Measurements from ENCODE around the gene RASL12. TPM values are rescaled to one million over a fixed set of nuclear protein-coding genes. Genes with fewer than 3 reads are reported as not detected.

The RASL12 gene
- total and polyA plus RNA-seq, 2 of the 8 experiments (the other 6 are each of a cell fraction or from before 2014, with no cell fraction given) = 9.5 to 10.3 TPM

- no peak overlapping the region for H3K9ac ChIP-seq (replicated peaks in 1 of 4; ENCODE audit: extremely low read depth in 1 of 4, low read depth in 3 of 4, low read length in 3 of 4)
- H2BK15ac ChIP-seq (ENCODE audit: low read length) = peak overlapping the region; percentile 20; the same call in 1 of the 2 replicates
- H3K18ac ChIP-seq (ENCODE audit: extremely low read depth, low read length) = no peak overlapping the region
- no peak overlapping the region for H4K91ac ChIP-seq (replicated peaks; ENCODE audit: insufficient read length, low read length)
- peak overlapping the region; percentile 54; the same call in 1 of the 2 replicates for H2AK5ac ChIP-seq (ENCODE audit: low read depth, low read length)
- POLR2A ChIA-PET (ENCODE audit: partially characterized antibody) = interaction anchor here (0.6 to 14.5 kb wide), 7 partner anchors 9 to 186 kb away, joined by 3 to 93 read pairs (median 4); partner anchors contain the start of genes KBTBD13 and RASL12
- H2BK12ac ChIP-seq (ENCODE audit: low read depth, low read length) = peak overlapping the region; percentile 97; the same call in 1 of the 2 replicates
- peaks cover 15 to 32% (median 23%) of the 10 kb centered on the region in 4 experiments for H3K4me1 ChIP-seq (replicated peaks in 1 of 4; ENCODE audit: control insufficient read depth in 3 of 4, insufficient read depth in 4 of 4, low read length in 3 of 4)
- CTCF ChIA-PET (ENCODE audit: partially characterized antibody) = interaction anchor here (0.6 to 32.9 kb wide), 9 partner anchors 10 to 353 kb away, joined by 3 to 1213 read pairs (median 43); partner anchors contain the start of genes KBTBD13, RASL12 and SLC51B
- DNase-seq (ENCODE audit: low read depth in 1 of 2, low spot score in 2 of 2) (no peak), FAIRE-seq (no peak)
- no peak overlapping the region for H4K5ac ChIP-seq (ENCODE audit: insufficient read length, low read depth, low read length)
- H3K79me1 ChIP-seq (ENCODE audit: low read depth, low read length) = no peaks in the 10 kb centered on the region
- H3K23ac ChIP-seq (ENCODE audit: insufficient read length) = no peak overlapping the region
- H2BK20ac ChIP-seq (ENCODE audit: low read length) = 0 out of 2 replicates have a peak overlapping the region, but pooled peaks have one; percentile 24
- no peak overlapping the region for H3K56ac ChIP-seq (replicated peaks; ENCODE audit: insufficient read length, low read depth, low read length)
- H3K9me3 ChIP-seq (ENCODE audit: insufficient read depth in 2 of 2, low read depth in 1 of 2, low read length in 1 of 2) = no peaks in the 10 kb centered on the region
- H4K8ac ChIP-seq (ENCODE audit: extremely low read depth, insufficient read depth, low read length) = no peak overlapping the region
- no peaks in the 10 kb centered on the region for H3K36me3 ChIP-seq (ENCODE audit: control insufficient read depth in 2 of 4, insufficient read depth in 4 of 4, low read length in 3 of 4)
- peak overlapping the region; percentile 75 for H3K4ac ChIP-seq (replicated peaks; ENCODE audit: insufficient read length, low read depth, low read length)
- no peak overlapping the region; a peak in 1 of 4 replicates for H3K4me2 ChIP-seq (ENCODE audit: insufficient read depth in 1 of 2, low read depth in 2 of 2, low read length in 2 of 2)
- no peak overlapping the region for H3K14ac ChIP-seq (ENCODE audit: insufficient read length)
- peaks cover 0 to 7% (median 4%) of the 10 kb centered on the region in 4 experiments; a peak in 5 of 7 replicates for H3K27me3 ChIP-seq (replicated peaks in 1 of 4; ENCODE audit: control insufficient read depth in 3 of 4, extremely low read depth in 1 of 4, insufficient read depth in 3 of 4, low read length in 3 of 4)
- no peak overlapping the region for H2BK120ac ChIP-seq (replicated peaks; ENCODE audit: low read depth, low read length)
- no peak overlapping the region for H3K27ac ChIP-seq (ENCODE audit: low read depth, low read length)
- no peaks in the 10 kb centered on the region; the same call in 1 of the 2 replicates for H3K23me2 ChIP-seq (ENCODE audit: low read depth, low read length)
- H3K4me3 ChIP-seq (ENCODE audit: extremely low read depth in 1 of 4, insufficient read depth in 2 of 4, low read depth in 3 of 4, low read length in 4 of 4) = no peak overlapping the region
- no peak overlapping the region for H2AFZ ChIP-seq (ENCODE audit: low read length)
- H3K79me2 ChIP-seq (ENCODE audit: control insufficient read depth in 1 of 2, insufficient read depth in 2 of 2, low read length in 2 of 2) = no peaks in the 10 kb centered on the region
- TF ChIP-seq EGR1 (IDR thresholded peaks at IDR 0.05; ENCODE audit: borderline replicate concordance, low read depth, low read length) (no peak), TEAD4 (IDR thresholded peaks at IDR 0.05; ENCODE audit: low read depth, low read length) (no peak), CBX8 (IDR thresholded peaks at IDR 0.05; ENCODE audit: borderline replicate concordance, low read depth, low read length) (no peak), GABPA (IDR thresholded peaks at IDR 0.05; ENCODE audit: borderline replicate concordance, insufficient read depth, low read length) (no peak), BCL11A (IDR thresholded peaks at IDR 0.05; ENCODE audit: low read depth in 2 of 2, low read length in 2 of 2) (no peak)
- no peak overlapping the region for H2BK5ac ChIP-seq (ENCODE audit: low read depth, low read length)
- no peaks in the 10 kb centered on the region for H4K20me1 ChIP-seq (replicated peaks in 1 of 2; ENCODE audit: control insufficient read depth in 1 of 2, insufficient read depth in 2 of 2, low read length in 2 of 2)
- WGBS, 2 experiments (ENCODE audit: extremely low coverage in 1 of 2, insufficient coverage in 1 of 2, insufficient read length in 1 of 2, insufficient replicate concordance in 2 of 2, low coverage in 1 of 2, low lambda C conversion rate in 2 of 2, missing lambda C conversion rate in 1 of 2) = 90% methylated on average over 8 of the region's 8 CpGs; no CpG with 5 or more reads in 1 of the 2 experiments
Measured at GRCh38 chr15:65085207-65085753, 17.5 kb upstream of the RASL12 start.
